GM20000 (cell line): ENCODE data around the gene CNTNAP3B.
"Not testable (repeated sequence)": the region's sequence is repeated elsewhere in the genome, so short reads cannot be mapped to it uniquely, and the experiment has no call there.

Source experiments
- DNase-seq: peaks from one replicate; pipeline ENCODE4 v3.0.0; 2012; ENCODE audit warnings: low spot score

The CNTNAP3B gene

GRCh38 chr9:41977965-41978600 lies 151.1 kb downstream of the CNTNAP3B start:
- not testable (repeated sequence) for DNase-seq

GRCh38 chr9:41974906-41975305 lies 154.3 kb downstream of the CNTNAP3B start:
- not testable (repeated sequence) for DNase-seq

- not testable (repeated sequence) for DNase-seq
These were observed 176.2 kb downstream of the CNTNAP3B start for GRCh38 chr9:41953007-41953406.

GRCh38 chr9:41941738-41942137 lies 187.5 kb downstream of the CNTNAP3B start:
- not testable (repeated sequence) for DNase-seq

GRCh38 chr9:41938143-41938542 lies 191.1 kb downstream of the CNTNAP3B start:
- not testable (repeated sequence) for DNase-seq

- not testable (repeated sequence) for DNase-seq
These were observed 193.5 kb downstream of the CNTNAP3B start for GRCh38 chr9:41935727-41936126.

- DNase-seq = not testable (repeated sequence)
These were observed 200.1 kb downstream of the CNTNAP3B start for GRCh38 chr9:41929172-41929571.

- not testable (repeated sequence) for DNase-seq
These were observed 211.9 kb downstream of the CNTNAP3B start for GRCh38 chr9:41917374-41917773.

- DNase-seq = not testable (repeated sequence)
These were observed 223.7 kb downstream of the CNTNAP3B start for GRCh38 chr9:41905488-41905887.

GRCh38 chr9:41902762-41903161 lies 226.5 kb downstream of the CNTNAP3B start:
- not testable (repeated sequence) for DNase-seq

GRCh38 chr9:41898720-41899343 lies 230.4 kb downstream of the CNTNAP3B start:
- DNase-seq = not testable (repeated sequence)

GRCh38 chr9:41874557-41874956 lies 254.7 kb downstream of the CNTNAP3B start:
- not testable (repeated sequence) for DNase-seq

- not testable (repeated sequence) for DNase-seq
These were observed 273.8 kb downstream of the CNTNAP3B start for GRCh38 chr9:41855422-41855821.

- DNase-seq = not testable (repeated sequence)
These were observed 277.1 kb downstream of the CNTNAP3B start for GRCh38 chr9:41851848-41852740.

- DNase-seq = not testable (repeated sequence)
These were observed 281.4 kb downstream of the CNTNAP3B start for GRCh38 chr9:41847829-41848228.
